HEK293T (cell line): ENCODE measurements around the gene CACNA1G.

Source experiments
- CTCF ChIA-PET: fragments of 350-600 bp; formaldehyde crosslinking; extraction: SDS; loops from one replicate; lab custom pipeline; 2021; ENCODE audit warnings: antibody characterized with exemption, inconsistent platforms; lab: Yijun Ruan, JAX
- POLR2A ChIA-PET: fragments of 350-600 bp; formaldehyde crosslinking; extraction: SDS; loops from one replicate; lab custom pipeline; 2020; ENCODE audit warnings: antibody characterized with exemption, inconsistent platforms; lab: Yijun Ruan, JAX
- DNase-seq: peaks from one replicate; pipeline ENCODE4 v3.0.0; 2012; ENCODE audit warnings: mixed read lengths; ENCODE audit errors: extremely low spot score
- ARNT ChIP-seq: fragments of 450-650 bp; IDR thresholded peaks from 2 replicates; pipeline ENCODE4 v1.6.1; 2017; ENCODE audit warnings: mild to moderate bottlenecking
- BHLHE40 ChIP-seq: fragments of 450-650 bp; IDR thresholded peaks from 2 replicates; pipeline ENCODE4 v1.6.1; 2016; ENCODE audit warnings: mild to moderate bottlenecking, moderate library complexity, borderline replicate concordance
- CTBP1 ChIP-seq: fragments of 450-650 bp; IDR thresholded peaks from 2 replicates; pipeline ENCODE4 v1.6.1; 2016; ENCODE audit warnings: borderline replicate concordance
- ELF4 ChIP-seq: fragments of 450-650 bp; IDR thresholded peaks from 2 replicates; pipeline ENCODE4 v1.6.1; 2017; ENCODE audit warnings: antibody characterized with exemption
- FOXA1 ChIP-seq: fragments of 450-650 bp; IDR thresholded peaks from 2 replicates; pipeline ENCODE4 v1.6.1; 2016; ENCODE audit warnings: mild to moderate bottlenecking
- FOXK2 ChIP-seq: fragments of 450-650 bp; IDR thresholded peaks from 2 replicates; pipeline ENCODE4 v1.6.1; 2016; ENCODE audit warnings: mild to moderate bottlenecking
- FOXM1 ChIP-seq: fragments of 450-650 bp; IDR thresholded peaks from 2 replicates; pipeline ENCODE4 v1.6.1; 2017; ENCODE audit warnings: mild to moderate bottlenecking, borderline replicate concordance
- HDGF ChIP-seq: fragments of 450-650 bp; IDR thresholded peaks from 2 replicates; pipeline ENCODE4 v1.6.1; 2017; ENCODE audit warnings: antibody characterized with exemption, borderline replicate concordance
- L3MBTL2 ChIP-seq: fragments of 450-650 bp; conservative IDR thresholded peaks from 2 replicates; pipeline ENCODE4 v1.6.1; 2016; ENCODE audit warnings: mild to moderate bottlenecking
- LEF1 ChIP-seq: fragments of 450-650 bp; IDR thresholded peaks from 2 replicates; pipeline ENCODE4 v1.6.1; 2017; ENCODE audit warnings: mild to moderate bottlenecking, borderline replicate concordance
- NFRKB ChIP-seq: fragments of 450-650 bp; IDR thresholded peaks from 2 replicates; pipeline ENCODE4 v1.6.1; 2016; ENCODE audit warnings: mild to moderate bottlenecking, moderate library complexity
- SP1 ChIP-seq: fragments of 450-650 bp; IDR thresholded peaks from 2 replicates; pipeline ENCODE4 v1.6.1; 2017
- SUZ12 ChIP-seq: fragments of 450-650 bp; IDR thresholded peaks from 2 replicates; pipeline ENCODE4 v1.6.1; 2016; ENCODE audit warnings: mild to moderate bottlenecking
- TARDBP ChIP-seq: fragments of 450-650 bp; IDR thresholded peaks from 2 replicates; pipeline ENCODE4 v1.6.1; 2016
- ZNF384 ChIP-seq: fragments of 450-650 bp; IDR thresholded peaks from 2 replicates; pipeline ENCODE4 v1.6.1; 2016
- TF ChIP-seq, protein P1 (sequence below): fragments of 450-650 bp; IDR thresholded peaks from 2 replicates; pipeline ENCODE4 v1.6.1; 2016

The CACNA1G gene

DNA sequence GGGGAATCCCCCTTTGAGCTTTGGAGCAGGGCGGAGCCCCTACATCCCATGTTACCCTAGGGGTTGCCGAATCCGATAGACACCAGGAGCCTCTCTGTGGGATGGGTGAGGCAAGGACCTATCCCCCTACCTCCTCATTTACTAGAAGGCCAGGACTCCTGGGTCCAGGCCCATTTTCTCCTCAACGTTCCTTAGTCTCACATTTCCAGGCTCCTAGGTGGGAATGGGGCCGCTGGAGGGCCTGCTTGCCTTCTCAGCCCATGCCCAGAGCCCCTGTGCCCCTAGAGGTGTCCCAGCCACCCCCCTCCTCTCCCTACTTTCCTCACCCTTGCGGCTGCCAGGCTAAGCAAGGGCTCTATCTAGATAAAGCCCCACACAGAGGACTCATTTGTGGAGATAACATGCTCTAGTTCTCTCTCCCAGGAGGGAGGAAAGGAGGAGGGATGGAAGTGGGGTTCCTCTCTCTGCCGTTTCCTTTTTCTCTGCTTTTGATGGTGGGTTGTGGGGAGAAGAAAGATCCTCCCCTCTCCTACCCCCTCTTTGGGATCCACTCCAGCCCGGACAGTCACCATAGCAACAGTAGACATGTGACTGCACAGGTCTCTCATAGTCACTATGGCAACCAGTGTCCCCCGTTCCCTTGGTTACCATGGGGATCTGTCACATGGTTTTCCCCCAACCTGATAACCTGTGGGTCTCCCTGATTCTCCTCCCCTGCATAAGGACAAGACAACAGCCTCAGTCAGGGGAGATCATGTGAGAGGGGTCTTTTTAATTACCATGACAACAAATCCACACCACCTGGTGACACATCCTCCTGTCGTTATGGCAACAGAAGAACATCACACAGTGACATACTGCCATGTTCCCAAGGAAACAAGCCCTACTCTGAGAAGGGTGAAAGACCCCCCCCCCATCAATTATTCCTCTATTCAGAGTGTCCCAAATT lies 5.2 kb downstream of the CACNA1G start:
- TF ChIP-seq, protein P1, sequence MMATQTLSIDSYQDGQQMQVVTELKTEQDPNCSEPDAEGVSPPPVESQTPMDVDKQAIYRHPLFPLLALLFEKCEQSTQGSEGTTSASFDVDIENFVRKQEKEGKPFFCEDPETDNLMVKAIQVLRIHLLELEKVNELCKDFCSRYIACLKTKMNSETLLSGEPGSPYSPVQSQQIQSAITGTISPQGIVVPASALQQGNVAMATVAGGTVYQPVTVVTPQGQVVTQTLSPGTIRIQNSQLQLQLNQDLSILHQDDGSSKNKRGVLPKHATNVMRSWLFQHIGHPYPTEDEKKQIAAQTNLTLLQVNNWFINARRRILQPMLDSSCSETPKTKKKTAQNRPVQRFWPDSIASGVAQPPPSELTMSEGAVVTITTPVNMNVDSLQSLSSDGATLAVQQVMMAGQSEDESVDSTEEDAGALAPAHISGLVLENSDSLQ: no peak
- no peak for TF ChIP-seq HDGF
- TF ChIP-seq FOXM1: no peak
- ChIA-PET POLR2A (no interaction called here), CTCF (no interaction called here)
- no peak for DNase-seq

DNA sequence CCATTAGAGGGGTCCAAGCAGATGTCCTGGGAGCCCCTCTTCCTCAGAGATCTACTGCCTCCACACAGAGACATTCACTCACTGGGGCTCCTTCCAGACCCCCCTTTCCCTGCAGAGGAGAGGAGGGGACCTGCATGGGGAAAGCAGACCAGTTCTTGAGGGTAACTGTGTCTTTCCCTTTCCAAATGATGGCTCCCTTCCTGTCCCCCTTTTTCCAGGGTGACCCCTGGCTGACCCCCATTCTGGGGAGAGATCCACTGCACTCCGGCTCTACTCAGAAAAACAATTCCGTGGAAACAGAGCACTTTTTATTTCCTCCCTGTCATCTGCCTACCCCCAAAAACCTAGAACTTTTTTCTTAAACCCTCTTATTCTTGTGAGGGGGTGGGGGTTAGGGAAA lies 6.4 kb downstream of the CACNA1G start:
- CTCF ChIA-PET: no interaction called here
- no peak for DNase-seq
- TF ChIP-seq FOXA1: no peak
- TF ChIP-seq TARDBP: no peak
- no peak for TF ChIP-seq ELF4
- no peak for TF ChIP-seq CTBP1
- POLR2A ChIA-PET: no interaction called here

DNA sequence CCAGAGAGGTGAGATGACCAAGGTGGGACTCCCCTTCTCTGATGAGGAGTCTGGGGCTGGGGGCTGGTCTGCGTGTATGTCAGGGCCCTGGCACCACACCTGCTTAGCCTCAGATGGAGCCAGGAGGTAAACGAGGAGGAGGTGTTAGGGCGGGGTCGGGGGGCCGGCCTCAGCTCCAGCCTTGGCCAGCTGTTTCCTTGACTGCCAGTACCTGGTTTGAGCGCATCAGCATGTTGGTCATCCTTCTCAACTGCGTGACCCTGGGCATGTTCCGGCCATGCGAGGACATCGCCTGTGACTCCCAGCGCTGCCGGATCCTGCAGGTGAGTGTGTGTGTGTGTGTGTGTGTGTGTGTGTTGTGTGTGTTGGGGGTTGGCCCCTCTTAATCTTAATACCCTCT lies 8.1 kb downstream of the CACNA1G start:
- ChIA-PET POLR2A (no interaction called here), CTCF (no interaction called here)
- TF ChIP-seq TARDBP: no peak
- no peak for DNase-seq

DNA sequence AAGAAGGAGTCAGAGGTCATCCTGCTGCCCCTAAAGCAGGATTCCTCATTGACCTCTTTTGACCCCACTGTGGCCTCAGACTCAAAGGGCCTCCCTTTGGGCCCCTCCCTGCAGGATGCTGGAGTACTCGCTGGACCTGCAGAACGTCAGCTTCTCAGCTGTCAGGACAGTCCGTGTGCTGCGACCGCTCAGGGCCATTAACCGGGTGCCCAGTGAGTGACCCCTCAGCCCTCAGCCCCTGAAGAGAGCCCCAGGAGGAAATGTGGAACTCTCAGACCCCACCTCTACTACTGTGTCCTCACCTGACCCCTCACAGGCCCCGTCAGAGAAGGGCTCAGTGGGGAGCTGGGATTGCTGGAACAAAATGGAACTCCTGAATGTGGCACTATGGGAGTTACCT lies 9.1 kb downstream of the CACNA1G start:
- ChIA-PET CTCF (interaction anchor here (1.2 kb wide), 1 partner anchor 18 kb away, joined by 4 read pairs; no protein-coding TSS in a partner anchor), POLR2A (interaction anchor here (1.5 kb wide), 1 partner anchor 14 kb away, joined by 3 read pairs; no protein-coding TSS in a partner anchor)
- TF ChIP-seq ELF4: no peak
- TF ChIP-seq FOXK2: no peak
- no peak for TF ChIP-seq LEF1
- DNase-seq: no peak

DNA sequence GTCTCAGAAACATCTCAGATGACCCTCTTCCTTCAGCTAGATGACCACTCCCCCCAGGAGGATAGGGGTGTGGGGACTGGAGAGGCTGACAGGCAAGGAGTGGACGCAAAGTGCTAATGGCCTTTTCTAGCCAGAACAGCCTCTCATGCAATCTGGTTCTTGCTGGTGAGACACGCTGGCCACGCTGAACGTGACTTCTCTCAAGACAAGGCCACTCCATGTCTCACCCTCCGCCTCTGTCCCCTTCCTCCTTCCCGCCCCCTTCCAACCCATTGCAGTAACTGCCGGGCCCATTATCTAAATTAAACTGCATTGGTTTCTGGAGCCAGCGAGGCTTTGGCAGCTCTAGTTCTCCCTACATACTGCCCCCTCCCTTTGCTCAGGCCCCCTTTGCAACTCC lies 9.5 kb downstream of the CACNA1G start:
- TF ChIP-seq FOXA1 (no peak), BHLHE40 (no peak), ZNF384 (no peak), SUZ12 (no peak), HDGF (no peak), ELF4 (no peak), CTBP1 (no peak), FOXM1 (no peak)
- TF ChIP-seq, protein P1: no peak
- ChIA-PET POLR2A (interaction anchor here (1.5 kb wide), 1 partner anchor 14 kb away, joined by 3 read pairs; no protein-coding TSS in a partner anchor), CTCF (interaction anchor here (1.2 kb wide), 1 partner anchor 19 kb away, joined by 4 read pairs; no protein-coding TSS in a partner anchor)
- DNase-seq: no peak

DNA sequence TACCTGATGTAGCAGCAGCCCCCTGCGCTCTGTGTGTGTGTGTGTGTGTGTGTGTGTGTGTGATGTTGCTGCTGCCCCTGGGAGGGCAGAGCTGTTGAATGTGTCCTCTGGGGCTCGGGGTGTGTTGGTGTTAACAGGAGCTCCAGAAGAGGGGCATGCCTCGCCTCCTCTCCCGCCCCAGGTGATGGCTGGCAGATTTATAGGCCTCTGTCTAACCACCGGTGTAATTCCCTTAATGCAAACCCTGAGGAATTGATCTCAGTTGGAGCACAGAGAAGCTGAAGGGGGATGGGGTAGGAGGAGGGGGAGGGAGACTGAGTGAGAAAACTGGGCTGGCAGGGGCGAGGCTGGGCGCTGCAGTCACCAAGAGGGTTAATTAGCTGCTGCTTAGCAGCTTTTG lies 10.0 kb downstream of the CACNA1G start:
- ChIA-PET CTCF (interaction anchor here (1.2 kb wide), 1 partner anchor 19 kb away, joined by 4 read pairs; no protein-coding TSS in a partner anchor), POLR2A (interaction anchor here (0.5 to 1.5 kb wide), 2 partner anchors 15 to 61 kb away, joined by 3 to 4 read pairs; no protein-coding TSS in a partner anchor)
- no peak for DNase-seq
- no peak for TF ChIP-seq CTBP1
- TF ChIP-seq, protein P1: peak; percentile 39

DNA sequence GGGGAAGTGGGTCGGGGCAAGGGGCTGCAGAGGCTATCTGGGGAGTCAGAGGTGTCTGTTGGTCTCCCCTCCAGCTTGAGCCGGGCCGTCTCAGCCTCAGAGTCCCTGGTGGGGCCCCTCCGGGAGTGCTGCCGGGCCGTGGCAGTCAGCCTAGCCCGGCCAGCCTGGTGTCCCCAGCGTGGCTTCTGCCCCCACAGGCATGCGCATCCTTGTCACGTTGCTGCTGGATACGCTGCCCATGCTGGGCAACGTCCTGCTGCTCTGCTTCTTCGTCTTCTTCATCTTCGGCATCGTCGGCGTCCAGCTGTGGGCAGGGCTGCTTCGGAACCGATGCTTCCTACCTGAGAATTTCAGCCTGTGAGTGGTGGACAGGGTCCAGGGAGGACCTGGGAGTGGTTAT lies 11.2 kb downstream of the CACNA1G start:
- no peak for DNase-seq
- ChIA-PET POLR2A (no interaction called here), CTCF (no interaction called here)
- TF ChIP-seq BHLHE40 (no peak), CTBP1 (no peak), TARDBP (no peak), HDGF (no peak), ZNF384 (no peak), SUZ12 (no peak)

DNA sequence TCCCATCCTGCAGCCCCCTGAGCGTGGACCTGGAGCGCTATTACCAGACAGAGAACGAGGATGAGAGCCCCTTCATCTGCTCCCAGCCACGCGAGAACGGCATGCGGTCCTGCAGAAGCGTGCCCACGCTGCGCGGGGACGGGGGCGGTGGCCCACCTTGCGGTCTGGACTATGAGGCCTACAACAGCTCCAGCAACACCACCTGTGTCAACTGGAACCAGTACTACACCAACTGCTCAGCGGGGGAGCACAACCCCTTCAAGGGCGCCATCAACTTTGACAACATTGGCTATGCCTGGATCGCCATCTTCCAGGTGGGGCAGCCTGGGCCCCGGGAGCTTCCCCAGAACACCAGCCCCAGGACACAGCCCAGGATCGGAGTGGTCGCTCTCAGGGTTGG lies 12.0 kb downstream of the CACNA1G start:
- ChIA-PET CTCF (no interaction called here), POLR2A (no interaction called here)
- no peak for TF ChIP-seq ARNT
- no peak for TF ChIP-seq TARDBP
- TF ChIP-seq NFRKB: no peak
- TF ChIP-seq FOXK2: no peak
- TF ChIP-seq FOXA1: no peak
- TF ChIP-seq CTBP1: no peak
- TF ChIP-seq L3MBTL2: no peak
- no peak for TF ChIP-seq ZNF384
- no peak for TF ChIP-seq SP1
- TF ChIP-seq, protein P1: no peak
- no peak for TF ChIP-seq BHLHE40
- TF ChIP-seq SUZ12: no peak
- TF ChIP-seq ELF4: no peak
- no peak for TF ChIP-seq FOXM1
- TF ChIP-seq HDGF: no peak
- TF ChIP-seq LEF1: no peak
- no peak for DNase-seq
